Transverse colon (tissue), 4 donors: Measurements from ENCODE around the gene CACNB2. TPM values are rescaled to one million over a fixed set of nuclear protein-coding genes. Genes with fewer than 3 reads are reported as not detected.
A peak's percentile ranks its signal among the peaks of the same experiment; 100 is the strongest.
"Not testable (repeated sequence)": the region's sequence is repeated elsewhere in the genome, so short reads cannot be mapped to it uniquely, and the experiment has no call there.

Experiments used
- DNase-seq: peaks from one replicate; pipeline ENCODE4 v3.0.0-alpha.2; 2019
- H3K27ac ChIP-seq, 4 donors: fragments of 200-600 bp; sonication (generic); 2 replicates each; pipeline ENCODE4 v1.5.1; 2016 to 2018; ENCODE audit warnings: inconsistent platforms in 4 of 4
- H3K27me3 ChIP-seq: fragments of 200-600 bp; sonication (generic); 2 replicates; pipeline ENCODE4 v1.5.1; 2017; ENCODE audit warnings: inconsistent platforms
- H3K36me3 ChIP-seq, 4 donors: fragments of 200-600 bp; sonication (generic); 2 replicates each; pipeline ENCODE4 v1.5.1; 2017 to 2019; ENCODE audit warnings: inconsistent platforms in 4 of 4
- H3K4me1 ChIP-seq, 4 donors: fragments of 200-600 bp; sonication (generic); 2 replicates each; pipeline ENCODE4 v1.5.1; 2017 to 2020; ENCODE audit warnings: inconsistent platforms in 4 of 4
- H3K4me3 ChIP-seq, 4 donors: fragments of 200-600 bp; sonication (generic); 1 replicate in 1 of 4; 2 replicates in 3 of 4; pipeline versions ENCODE4 v1.5.1 to v1.6.1; 2017 to 2019; ENCODE audit warnings: inconsistent platforms in 4 of 4
- H3K9me3 ChIP-seq, 2 donors: fragments of 200-600 bp; sonication (generic); 2 replicates each; pipeline ENCODE4 v1.5.1; 2017 to 2019; ENCODE audit warnings: inconsistent platforms in 2 of 2
- EP300 ChIP-seq: sonication (generic); formaldehyde crosslinking; IDR thresholded peaks from one replicate; pipeline ENCODE4 v1.6.1; 2017; ENCODE audit warnings: antibody characterized with exemption, low read depth
- POLR2A ChIP-seq: fragments of 450-650 bp; IDR thresholded peaks from one replicate; pipeline ENCODE4 v1.6.1; 2016; ENCODE audit warnings: antibody characterized with exemption, mild to moderate bottlenecking, moderate library complexity
- POLR2AphosphoS5 ChIP-seq, 3 donors: sonication (generic); formaldehyde crosslinking; IDR thresholded peaks; one replicate each; pipeline ENCODE4 v1.6.1; 2016; ENCODE audit warnings: antibody characterized with exemption in 3 of 3
- WGBS, 2 donors: methylation state at CpG; one replicate each; pipeline ENCODE4 v1.1.5; 2018; ENCODE audit warnings: low coverage in 1 of 2; 5-methylcytosine and 5-hydroxymethylcytosine counted together
- in situ Hi-C, 4 donors: fragments of 200-750 bp; cut with MboI; loops; one replicate each; pipeline versions ENCODE4 v1.15.0 to v1.15.1; 2017; ENCODE audit warnings: low sequenced_read_pairs in 3 of 4, low pct_ligation_motif_present in 1 of 4, low pct_unique_long_range_greater_than_20kb in 1 of 4
- intact Hi-C: fragments of 100-400 bp; cut with DNase I; formaldehyde crosslinking; loops from one replicate; pipeline ENCODE4 v1.15.1; 2023; ENCODE audit warnings: low total_unique reads
- total RNA-seq, 4 donors: library from RNA; depleted of rRNA; stranded (reverse); fragments of >200 nt; gene quantifications; one replicate each; pipeline ENCODE4 v1.1.0, GENCODE V29; 2016
- TF ChIP-seq, protein P1 (sequence below), 5 experiments: fragments of 200-600 bp in 3 of 5; fragments of 450-650 bp in 2 of 5; sonication (generic) in 3 of 5; IDR thresholded peaks; 1 replicate in 2 of 5; 2 replicates in 3 of 5; pipeline ENCODE4 v1.5.1; 2016 to 2017; ENCODE audit warnings: antibody characterized with exemption in 5 of 5, inconsistent platforms in 3 of 5, mild to moderate bottlenecking in 2 of 5, moderate library complexity in 1 of 5

CACNB2 gene
- total RNA-seq, 4 donors from 2014 or later, result 16.2 to 338 (median 23.7) TPM

- no peaks in the 10 kb centered on the region for H3K27me3 ChIP-seq
- TF ChIP-seq EP300 (no peak), POLR2A (no peak), POLR2AphosphoS5 (IDR thresholded peaks at IDR 0.05) (no peak)
- TF ChIP-seq, protein P1, sequence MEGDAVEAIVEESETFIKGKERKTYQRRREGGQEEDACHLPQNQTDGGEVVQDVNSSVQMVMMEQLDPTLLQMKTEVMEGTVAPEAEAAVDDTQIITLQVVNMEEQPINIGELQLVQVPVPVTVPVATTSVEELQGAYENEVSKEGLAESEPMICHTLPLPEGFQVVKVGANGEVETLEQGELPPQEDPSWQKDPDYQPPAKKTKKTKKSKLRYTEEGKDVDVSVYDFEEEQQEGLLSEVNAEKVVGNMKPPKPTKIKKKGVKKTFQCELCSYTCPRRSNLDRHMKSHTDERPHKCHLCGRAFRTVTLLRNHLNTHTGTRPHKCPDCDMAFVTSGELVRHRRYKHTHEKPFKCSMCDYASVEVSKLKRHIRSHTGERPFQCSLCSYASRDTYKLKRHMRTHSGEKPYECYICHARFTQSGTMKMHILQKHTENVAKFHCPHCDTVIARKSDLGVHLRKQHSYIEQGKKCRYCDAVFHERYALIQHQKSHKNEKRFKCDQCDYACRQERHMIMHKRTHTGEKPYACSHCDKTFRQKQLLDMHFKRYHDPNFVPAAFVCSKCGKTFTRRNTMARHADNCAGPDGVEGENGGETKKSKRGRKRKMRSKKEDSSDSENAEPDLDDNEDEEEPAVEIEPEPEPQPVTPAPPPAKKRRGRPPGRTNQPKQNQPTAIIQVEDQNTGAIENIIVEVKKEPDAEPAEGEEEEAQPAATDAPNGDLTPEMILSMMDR (IDR thresholded peaks at IDR 0.05), result no peak
- in situ Hi-C loops (no loop called here), intact Hi-C loops (no loop called here)
- peaks cover 0 to 8% (median 3%) of the 10 kb centered on the region in 4 donors for H3K4me1 ChIP-seq
- no peaks in the 10 kb centered on the region for H3K9me3 ChIP-seq
- no peak for DNase-seq
- H3K36me3 ChIP-seq, result no peaks in the 10 kb centered on the region
- H3K27ac ChIP-seq, result peak overlapping the region; percentile 41 to 70 (median 50)
- H3K4me3 ChIP-seq, result no peak overlapping the region
- 72 to 73% methylated on average over 9 to 11 of the region's 11 CpGs for WGBS, 2 donors
These were observed 24.6 kb downstream of the CACNB2 start for GRCh38 chr10:18164748-18165361.

DNA sequence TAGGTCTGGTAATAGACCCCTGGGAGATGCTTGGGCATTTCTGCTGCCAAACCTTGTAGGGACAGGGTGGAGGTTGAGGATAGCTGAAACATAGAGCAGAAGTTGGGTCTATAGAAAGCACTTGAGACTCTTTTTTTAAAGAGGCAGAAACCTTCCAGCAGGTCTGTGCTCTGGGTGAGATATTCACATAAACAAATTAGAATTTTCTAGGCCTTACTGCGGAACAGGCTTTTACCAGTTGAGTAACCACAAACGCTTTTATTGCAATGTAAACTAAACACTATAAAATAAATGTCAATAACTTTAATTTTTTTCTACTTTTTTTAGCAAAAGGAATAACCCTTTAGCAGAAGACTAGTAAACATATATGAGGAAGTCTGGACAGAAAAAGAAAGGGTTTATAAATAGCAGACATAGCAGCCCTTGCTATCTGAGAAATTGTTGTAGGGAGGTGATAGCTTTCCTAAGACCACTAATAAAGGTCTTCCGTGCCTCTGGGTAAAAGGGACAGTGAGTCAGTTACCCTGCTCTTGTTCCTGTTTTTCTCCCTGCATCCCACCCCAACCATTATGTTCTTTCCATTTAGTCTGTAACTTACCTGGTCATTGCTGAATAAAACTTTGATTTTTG is 38.7 kb downstream of the CACNB2 start:
- in situ Hi-C loops (no loop called here), intact Hi-C loops (no loop called here)
- Histone ChIP-seq H3K36me3 (no peaks in the 10 kb centered on the region), H3K27ac (peak overlapping the region; percentile 74 to 84 (median 80)), H3K4me3 (no peak overlapping the region), H3K9me3 (no peaks in the 10 kb centered on the region), H3K4me1 (peaks cover 11 to 31% (median 22%) of the 10 kb centered on the region in 4 donors), H3K27me3 (no peaks in the 10 kb centered on the region)
- TF ChIP-seq POLR2A, result no peak
- TF ChIP-seq, protein P1 (IDR thresholded peaks at IDR 0.05), result no peak
- TF ChIP-seq EP300, result no peak
- no peak for TF ChIP-seq POLR2AphosphoS5 (IDR thresholded peaks at IDR 0.05)
- DNase-seq, result no peak
- 25 to 28% methylated on average over 2 to 3 of the region's 3 CpGs for WGBS, 2 donors

- Histone ChIP-seq H3K9me3 (no peaks in the 10 kb centered on the region), H3K4me1 (peaks cover 11 to 31% (median 22%) of the 10 kb centered on the region in 4 donors), H3K27me3 (no peaks in the 10 kb centered on the region), H3K36me3 (no peaks in the 10 kb centered on the region), H3K4me3 (no peak overlapping the region), H3K27ac (peak overlapping the region; percentile 74 to 84 (median 80))
- intact Hi-C loops (no loop called here), in situ Hi-C loops (no loop called here)
- TF ChIP-seq, protein P1 (IDR thresholded peaks at IDR 0.05), result no peak
- TF ChIP-seq POLR2AphosphoS5 (IDR thresholded peaks at IDR 0.05) (peak in 2 of 3 donors; percentile 32 to 46), POLR2A (no peak), EP300 (peak; percentile 46)
- no peak for DNase-seq
- 29 to 32% methylated on average over 2 to 6 of the region's 6 CpGs for WGBS, 2 donors
These were observed 39.7 kb downstream of the CACNB2 start for GRCh38 chr10:18179891-18180290.

DNA sequence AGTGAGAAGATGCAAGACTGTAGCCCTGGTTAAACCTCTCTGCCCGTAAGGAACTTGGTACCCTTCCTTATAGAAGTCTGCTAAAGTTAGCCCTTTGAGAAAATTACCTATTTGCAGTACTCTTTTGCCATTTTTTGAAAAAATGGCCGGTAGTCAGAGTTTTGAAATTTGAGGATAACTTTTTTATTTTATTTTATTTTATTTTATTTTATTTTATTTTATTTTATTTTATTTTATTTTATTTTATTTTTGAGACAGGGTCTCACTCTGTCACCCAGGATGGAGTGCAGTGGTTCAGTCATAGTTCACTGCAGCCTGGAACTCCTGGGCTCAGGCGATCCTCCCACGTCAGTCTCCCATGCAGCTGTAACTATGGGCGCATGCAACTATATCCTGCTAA is 41.2 kb downstream of the CACNB2 start:
- H3K27ac ChIP-seq, result peak overlapping the region; percentile 74 to 84 (median 80)
- WGBS, 2 donors, result 85 to 91% methylated on average over 5 of the region's 5 CpGs
- H3K36me3 ChIP-seq, H3K9me3 ChIP-seq, DNase-seq, H3K4me3 ChIP-seq, H3K27me3 ChIP-seq, intact Hi-C loops, in situ Hi-C loops: not testable (repeated sequence)
- H3K4me1 ChIP-seq, result peaks cover 11 to 31% (median 22%) of the 10 kb centered on the region in 4 donors
